Fibroblast of villous mesenchyme (primary cell): ENCODE results near the gene RCE1. TPM values are rescaled to one million over a fixed set of nuclear protein-coding genes. Genes with fewer than 3 reads are reported as not detected.

ENCODE experiments used
- DNase-seq: peaks from one replicate; pipeline ENCODE4 v3.0.0-alpha.2; 2010; ENCODE audit warnings: low read depth
- H3K4me3 ChIP-seq: 2 replicates; pipeline ENCODE4 v1.5.1; 2011; ENCODE audit warnings: low read depth, mild to moderate bottlenecking, low read length
- total RNA-seq: library from RNA; depleted of rRNA; stranded (reverse); fragments of >200 nt; gene quantifications from 2 replicates; pipeline ENCODE4 v1.2.3, GENCODE V29; 2012
- TF ChIP-seq, protein P1 (sequence below): IDR thresholded peaks from 2 replicates; pipeline ENCODE4 v1.5.1; 2012; ENCODE audit warnings: low read depth, mild to moderate bottlenecking, low read length; ENCODE audit not compliant: insufficient read depth

Gene RCE1
- total RNA-seq, 1 donor = 11.7 TPM

DNA sequence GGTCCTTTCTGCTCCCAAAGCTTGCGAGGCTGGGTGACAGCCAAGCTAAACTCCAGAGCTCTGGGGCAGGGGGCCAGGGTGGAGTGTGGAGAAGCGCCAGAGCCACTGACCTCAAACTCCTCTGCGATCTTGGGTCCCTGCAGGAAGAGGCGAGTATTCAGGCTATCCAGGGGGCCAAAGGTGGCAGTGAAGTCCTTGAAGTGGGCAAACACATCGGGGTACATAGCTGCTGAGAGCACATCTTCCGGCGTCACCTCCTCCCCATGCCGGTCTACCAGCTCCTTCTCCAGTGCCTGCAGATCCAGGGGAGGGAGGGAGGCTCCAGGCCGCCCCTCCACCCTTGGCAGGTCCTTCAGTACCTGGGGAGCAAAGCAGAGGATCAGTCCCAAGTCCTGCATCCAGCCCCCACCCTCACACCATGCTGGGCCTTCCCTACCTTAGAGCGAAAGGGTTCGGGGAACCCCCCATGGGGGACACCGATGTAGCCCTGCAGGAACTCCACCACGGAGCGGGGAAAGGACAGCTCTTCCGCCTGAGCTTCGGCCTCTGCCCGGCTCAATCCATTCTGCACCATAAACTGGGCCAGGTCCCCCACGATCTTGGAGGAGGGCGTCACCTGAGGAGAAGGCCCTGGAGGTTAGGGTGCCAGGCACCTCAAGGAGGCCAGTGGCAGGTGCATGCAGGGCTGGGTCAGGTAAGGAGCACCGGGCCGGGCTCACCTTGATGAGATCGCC lies 6.4 kb downstream of the RCE1 start:
- H3K4me3 ChIP-seq = no peak overlapping the region
- TF ChIP-seq, protein P1, sequence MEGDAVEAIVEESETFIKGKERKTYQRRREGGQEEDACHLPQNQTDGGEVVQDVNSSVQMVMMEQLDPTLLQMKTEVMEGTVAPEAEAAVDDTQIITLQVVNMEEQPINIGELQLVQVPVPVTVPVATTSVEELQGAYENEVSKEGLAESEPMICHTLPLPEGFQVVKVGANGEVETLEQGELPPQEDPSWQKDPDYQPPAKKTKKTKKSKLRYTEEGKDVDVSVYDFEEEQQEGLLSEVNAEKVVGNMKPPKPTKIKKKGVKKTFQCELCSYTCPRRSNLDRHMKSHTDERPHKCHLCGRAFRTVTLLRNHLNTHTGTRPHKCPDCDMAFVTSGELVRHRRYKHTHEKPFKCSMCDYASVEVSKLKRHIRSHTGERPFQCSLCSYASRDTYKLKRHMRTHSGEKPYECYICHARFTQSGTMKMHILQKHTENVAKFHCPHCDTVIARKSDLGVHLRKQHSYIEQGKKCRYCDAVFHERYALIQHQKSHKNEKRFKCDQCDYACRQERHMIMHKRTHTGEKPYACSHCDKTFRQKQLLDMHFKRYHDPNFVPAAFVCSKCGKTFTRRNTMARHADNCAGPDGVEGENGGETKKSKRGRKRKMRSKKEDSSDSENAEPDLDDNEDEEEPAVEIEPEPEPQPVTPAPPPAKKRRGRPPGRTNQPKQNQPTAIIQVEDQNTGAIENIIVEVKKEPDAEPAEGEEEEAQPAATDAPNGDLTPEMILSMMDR = no peak
- DNase-seq = no peak

DNA sequence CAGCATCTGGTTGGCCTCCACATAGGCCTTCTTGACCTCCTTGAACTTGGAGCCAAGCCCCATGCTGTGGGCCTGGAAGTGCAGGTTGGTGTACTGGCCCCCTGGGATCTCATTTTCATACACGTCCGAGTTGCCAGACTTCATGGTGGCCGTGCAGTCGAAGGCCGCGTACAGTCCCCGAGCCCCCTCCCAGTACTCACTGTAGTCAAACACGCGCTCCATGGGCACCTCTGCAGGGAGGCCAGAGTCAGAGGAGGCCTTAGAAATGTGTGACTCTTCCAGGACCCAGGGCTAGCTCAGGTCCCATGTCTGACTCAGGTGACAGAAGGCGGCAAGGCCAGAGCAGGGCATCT lies 7.0 kb downstream of the RCE1 start:
- H3K4me3 ChIP-seq = no peak overlapping the region
- TF ChIP-seq, protein P1 = no peak
- DNase-seq = no peak

- no peak for DNase-seq
- TF ChIP-seq, protein P1 = no peak
- H3K4me3 ChIP-seq = no peak overlapping the region
These were observed 7.5 kb downstream of the RCE1 start for GRCh38 chr11:66850588-66851238.

DNA sequence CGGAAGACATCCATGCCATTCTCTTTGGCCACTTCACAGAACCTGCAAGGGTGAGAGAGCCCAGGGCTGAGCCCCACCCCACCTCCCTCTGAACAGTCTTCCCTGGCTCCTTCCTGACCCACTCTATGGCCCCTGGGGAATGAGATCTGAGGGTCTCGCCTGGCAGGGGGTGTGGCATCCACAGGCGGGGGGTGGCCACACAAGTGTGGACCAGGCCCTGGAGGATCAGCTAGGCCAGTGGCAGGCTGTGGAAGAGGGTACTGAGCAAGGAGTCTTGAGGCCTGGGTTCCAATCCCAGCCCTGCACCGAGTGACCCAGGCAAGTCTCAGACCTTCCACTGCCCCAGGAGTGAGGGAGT lies 8.0 kb downstream of the RCE1 start:
- TF ChIP-seq, protein P1 = no peak
- H3K4me3 ChIP-seq = no peak overlapping the region
- DNase-seq = no peak

DNA sequence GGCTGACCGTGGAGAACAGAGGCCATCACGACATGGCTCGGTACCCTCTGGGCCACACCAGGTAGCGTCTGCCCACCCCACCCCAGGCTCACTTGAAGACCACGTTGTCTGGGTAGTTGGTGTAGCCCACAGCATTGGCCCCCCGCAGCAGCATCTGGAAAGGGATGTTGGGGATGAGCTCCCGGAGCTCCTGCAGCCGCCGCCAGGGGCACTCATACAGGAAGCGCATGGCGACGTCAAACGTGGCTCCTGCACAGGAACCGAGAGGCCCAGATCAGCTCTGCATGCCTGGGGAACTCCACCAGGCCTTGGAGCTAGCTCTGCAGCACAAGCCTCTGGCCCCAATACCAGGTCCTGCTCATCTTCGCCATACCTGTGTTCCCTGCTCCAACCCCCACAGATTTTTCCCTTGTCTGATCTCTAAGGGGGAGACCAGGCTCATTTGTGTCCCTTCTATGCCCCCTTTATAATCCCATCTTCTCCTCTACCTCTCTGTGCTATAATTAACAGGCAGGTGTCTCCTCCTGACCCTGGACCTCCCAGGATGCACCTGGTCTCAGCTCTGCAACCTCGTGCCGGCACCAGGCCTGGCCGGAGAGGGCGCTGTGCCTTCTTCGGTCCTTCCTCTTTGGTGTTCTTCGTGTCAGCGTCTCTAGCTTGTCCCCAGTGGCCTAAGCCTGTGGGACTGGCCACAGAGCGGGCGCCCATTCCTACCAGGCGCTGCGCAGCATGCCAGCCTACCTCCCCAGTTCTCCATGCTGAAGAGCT lies 8.6 kb downstream of the RCE1 start:
- no peak for DNase-seq
- no peak overlapping the region for H3K4me3 ChIP-seq
- TF ChIP-seq, protein P1 = no peak

DNA sequence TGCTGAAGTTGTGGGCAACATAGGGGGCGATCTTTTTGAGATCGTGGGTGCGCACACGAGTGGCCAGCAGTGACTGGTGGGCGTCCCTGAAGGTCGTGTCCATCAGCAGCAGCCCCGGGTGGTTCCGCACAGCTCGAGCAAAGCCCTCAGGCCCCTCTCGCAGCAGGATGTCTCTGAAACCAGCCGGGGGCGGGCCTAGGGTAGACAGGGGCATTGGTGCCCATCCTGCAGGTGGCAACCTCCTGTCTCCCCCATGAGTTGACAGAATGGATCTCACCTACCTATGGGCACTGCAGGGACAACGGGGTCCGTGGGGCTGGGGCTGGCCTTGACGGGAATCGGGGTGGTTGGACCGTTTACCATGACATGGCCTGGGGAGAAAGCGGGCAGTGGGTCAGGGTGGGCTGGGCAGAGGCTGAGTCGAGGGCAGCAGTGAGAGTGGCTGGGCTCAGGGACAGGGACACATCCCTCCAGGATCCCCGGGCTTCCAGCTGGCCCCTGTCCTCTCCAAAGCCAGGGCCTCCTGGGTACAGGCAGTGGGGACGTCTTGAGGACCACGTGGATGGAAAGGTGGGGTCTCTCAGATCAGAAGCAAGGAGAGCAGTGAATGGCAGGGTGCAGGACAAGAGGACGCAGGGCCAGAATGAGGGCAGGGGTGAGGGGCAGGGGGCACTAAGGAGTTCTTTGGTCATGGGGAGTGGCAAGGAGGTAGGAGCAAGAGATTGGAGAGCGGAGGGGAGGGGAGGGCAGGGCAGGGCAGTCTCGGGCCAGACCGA lies 9.4 kb downstream of the RCE1 start:
- H3K4me3 ChIP-seq = no peak overlapping the region
- no peak for DNase-seq

More for the DNA sequence above, 9.4 kb downstream of the RCE1 start:
- TF ChIP-seq, protein P1 = no peak
